IPS-NIHi11 (cell line): ENCODE results near the gene DENND1B.
A peak's percentile ranks its signal among the peaks of the same experiment; 100 is the strongest.
"Not testable (repeated sequence)": the region's sequence is repeated elsewhere in the genome, so short reads cannot be mapped to it uniquely, and the experiment has no call there.

Experiments
- DNase-seq: peaks from one replicate; pipeline ENCODE4 v3.0.0; 2012; ENCODE audit warnings: mixed read lengths, low spot score

The DENND1B gene

GRCh38 chr1:197783510-197783948, 8.2 kb upstream of the DENND1B start:
- DNase-seq: no peak

GRCh38 chr1:197782722-197783360, 7.6 kb upstream of the DENND1B start:
- no peak for DNase-seq

- no peak for DNase-seq
Observed at GRCh38 chr1:197781968-197782721, 6.9 kb upstream of the DENND1B start.

GRCh38 chr1:197779921-197780320, 4.6 kb upstream of the DENND1B start:
- DNase-seq: no peak

GRCh38 chr1:197778366-197778945, 3.2 kb upstream of the DENND1B start:
- DNase-seq: no peak

GRCh38 chr1:197776351-197777105, 1.2 kb upstream of the DENND1B start:
- no peak for DNase-seq

GRCh38 chr1:197774466-197775281, 606 bp downstream of the DENND1B start:
- DNase-seq: peak; percentile 61

- no peak for DNase-seq
Observed at GRCh38 chr1:197773856-197774255, 1.4 kb downstream of the DENND1B start.

- no peak for DNase-seq
Observed at GRCh38 chr1:197771904-197772556, 3.2 kb downstream of the DENND1B start.

GRCh38 chr1:197771386-197771785, 3.9 kb downstream of the DENND1B start:
- DNase-seq: no peak

GRCh38 chr1:197770243-197770642, 5.0 kb downstream of the DENND1B start:
- no peak for DNase-seq

GRCh38 chr1:197769287-197769686, 6.0 kb downstream of the DENND1B start:
- no peak for DNase-seq

- DNase-seq: no peak
Observed at GRCh38 chr1:197768014-197768805, 7.1 kb downstream of the DENND1B start.

- no peak for DNase-seq
Observed at GRCh38 chr1:197763769-197764168, 11.5 kb downstream of the DENND1B start.

- no peak for DNase-seq
Observed at GRCh38 chr1:197763307-197763706, 12.0 kb downstream of the DENND1B start.

- DNase-seq: no peak
Observed at GRCh38 chr1:197761654-197762053, 13.6 kb downstream of the DENND1B start.

- DNase-seq: not testable (repeated sequence)
Observed at GRCh38 chr1:197755553-197755952, 19.7 kb downstream of the DENND1B start.

GRCh38 chr1:197752652-197753164, 22.6 kb downstream of the DENND1B start:
- not testable (repeated sequence) for DNase-seq

GRCh38 chr1:197750366-197750765, 24.9 kb downstream of the DENND1B start:
- no peak for DNase-seq

GRCh38 chr1:197745911-197746310, 29.4 kb downstream of the DENND1B start:
- no peak for DNase-seq
